AG08395 (cell line): ENCODE data around the gene CEP350.

Source experiments
- DNase-seq: peaks from one replicate; pipeline ENCODE4 v3.0.0; 2012; ENCODE audit warnings: mixed read lengths, low spot score

The CEP350 gene

DNA sequence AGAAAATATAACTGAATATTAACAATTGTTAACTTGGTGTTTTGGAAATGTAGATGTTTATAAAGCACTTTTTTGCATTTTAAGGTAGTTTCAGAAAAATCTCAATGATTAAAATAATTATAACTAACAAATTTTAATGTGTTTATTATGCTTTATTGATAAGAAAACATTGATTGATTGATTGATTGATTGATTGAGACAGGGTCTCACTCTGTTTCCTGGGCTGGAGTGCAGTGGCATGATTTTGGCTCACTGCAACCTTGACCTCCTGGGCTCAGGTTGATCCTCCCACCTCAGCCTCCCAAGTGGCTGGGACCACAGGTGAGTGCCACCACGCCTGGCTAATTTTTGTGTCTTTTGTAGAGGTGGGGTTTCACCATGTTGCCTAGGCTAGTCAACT is 106.4 kb downstream of the CEP350 start:
- DNase-seq = no peak

DNA sequence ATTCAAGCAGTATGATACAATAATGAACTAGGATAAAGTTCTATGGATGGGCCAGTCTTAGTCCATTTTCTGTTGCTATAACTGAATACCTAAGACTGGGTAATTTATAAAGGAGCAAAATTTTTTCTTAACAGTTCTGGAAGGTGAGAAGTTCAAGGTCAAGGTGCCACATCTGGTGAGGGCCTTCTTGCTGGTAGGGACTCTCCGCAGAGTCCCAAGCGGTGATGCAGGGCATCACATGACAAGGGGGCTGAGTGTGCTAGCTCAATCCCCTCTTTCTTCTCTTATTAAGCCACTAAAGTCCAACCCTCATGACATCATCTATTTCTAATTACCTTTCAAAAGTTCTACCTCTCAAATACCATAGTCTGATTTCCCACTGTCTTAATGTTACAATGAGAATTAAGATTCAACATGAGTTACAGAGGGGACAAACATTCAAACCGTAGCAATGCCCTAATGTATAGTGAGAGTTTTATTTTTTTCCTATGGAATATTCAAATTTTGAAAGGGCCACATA is 107.9 kb downstream of the CEP350 start:
- DNase-seq = no peak

DNA sequence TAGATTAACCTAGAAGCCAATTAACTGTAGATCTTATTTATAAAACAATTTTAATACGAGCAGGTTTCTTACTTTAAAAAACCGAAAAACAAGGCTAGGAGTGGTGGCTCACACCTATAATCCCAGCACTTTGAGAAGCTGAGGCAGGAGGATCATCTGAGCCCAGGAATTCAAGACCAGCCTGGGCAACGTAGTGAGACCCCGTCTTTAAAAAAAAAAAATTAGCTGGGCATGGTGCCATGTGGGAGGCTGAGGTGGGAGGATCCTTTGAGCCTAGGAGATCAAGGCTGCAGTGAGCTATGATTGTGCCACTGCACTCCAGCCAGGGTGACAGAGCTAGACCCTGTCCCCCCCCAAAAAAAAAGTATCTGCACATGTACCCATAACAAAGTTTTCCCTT is 110.8 kb downstream of the CEP350 start:
- DNase-seq = no peak

DNA sequence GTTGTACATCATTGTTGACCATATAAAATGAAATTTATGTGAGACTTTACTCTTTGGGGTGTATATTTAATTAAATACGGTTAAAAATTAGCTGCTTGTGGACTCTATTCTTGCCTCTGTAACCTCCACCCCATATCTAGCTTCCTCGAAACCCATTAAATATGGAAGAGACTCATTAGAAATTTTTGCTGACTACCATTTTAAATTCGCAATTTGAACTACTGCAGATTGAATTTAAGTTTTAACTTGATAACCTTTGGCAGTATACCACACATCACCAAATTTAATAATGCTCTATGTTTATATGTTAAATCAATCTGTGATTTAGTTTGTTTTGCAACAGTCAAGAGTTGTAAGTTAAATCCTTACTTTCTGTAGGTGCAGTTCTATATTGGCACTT is 111.5 kb downstream of the CEP350 start:
- no peak for DNase-seq

DNA sequence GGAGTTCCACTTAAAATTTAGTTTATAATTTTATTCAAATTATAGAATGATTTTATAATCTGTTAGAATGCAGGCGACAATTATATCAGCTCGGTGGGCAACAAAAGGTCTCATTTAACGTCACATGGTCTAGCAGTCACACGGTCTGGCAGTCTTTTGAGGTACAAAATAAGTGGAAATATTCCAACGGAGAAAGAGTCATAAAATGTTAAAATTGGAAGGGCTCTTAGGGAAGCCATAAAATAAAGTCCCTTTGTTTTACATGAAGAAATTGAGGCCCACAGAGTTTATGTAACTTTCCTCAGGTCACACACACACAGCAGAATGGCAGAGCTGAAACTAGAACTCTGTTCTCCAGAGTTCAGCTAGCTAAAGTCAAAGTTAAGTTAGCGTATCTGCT is 115.7 kb downstream of the CEP350 start:
- no peak for DNase-seq

DNA sequence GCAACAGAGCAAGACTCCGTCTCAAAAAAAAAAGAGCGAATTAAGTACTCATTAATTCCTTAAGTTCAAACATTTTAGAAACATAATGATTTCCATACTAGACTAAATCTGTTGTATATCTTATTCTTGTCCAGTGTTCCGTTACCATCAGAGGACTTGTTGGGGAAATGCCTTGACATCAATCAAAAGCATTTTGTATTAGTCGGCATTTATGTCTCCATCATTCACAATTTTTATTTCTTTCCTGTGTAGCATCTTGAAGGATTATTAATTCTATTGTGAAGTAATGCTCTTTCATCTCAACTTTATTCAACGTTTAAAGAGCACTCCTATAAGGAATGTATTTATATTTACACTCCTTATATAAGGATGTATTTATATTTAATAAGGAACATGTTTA is 117.1 kb downstream of the CEP350 start:
- DNase-seq = no peak

DNA sequence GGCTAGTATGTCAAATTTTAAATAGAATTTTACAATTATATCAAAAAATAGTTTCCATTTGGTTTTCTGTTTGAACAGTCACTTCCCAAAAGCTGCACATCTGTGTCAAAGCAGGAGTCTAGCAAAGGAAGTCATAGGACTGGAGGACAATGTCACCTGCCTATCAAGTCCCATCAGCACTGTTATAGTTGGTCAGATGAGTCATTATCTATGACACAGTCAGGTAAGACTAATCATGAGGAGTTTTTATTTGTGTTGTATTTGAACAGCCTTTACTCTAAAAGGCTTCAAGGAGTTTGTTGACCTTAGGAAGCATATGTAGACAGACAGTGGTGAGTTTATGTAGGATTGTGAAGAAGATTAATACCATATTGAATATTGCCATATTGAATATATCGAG is 125.8 kb downstream of the CEP350 start:
- no peak for DNase-seq

DNA sequence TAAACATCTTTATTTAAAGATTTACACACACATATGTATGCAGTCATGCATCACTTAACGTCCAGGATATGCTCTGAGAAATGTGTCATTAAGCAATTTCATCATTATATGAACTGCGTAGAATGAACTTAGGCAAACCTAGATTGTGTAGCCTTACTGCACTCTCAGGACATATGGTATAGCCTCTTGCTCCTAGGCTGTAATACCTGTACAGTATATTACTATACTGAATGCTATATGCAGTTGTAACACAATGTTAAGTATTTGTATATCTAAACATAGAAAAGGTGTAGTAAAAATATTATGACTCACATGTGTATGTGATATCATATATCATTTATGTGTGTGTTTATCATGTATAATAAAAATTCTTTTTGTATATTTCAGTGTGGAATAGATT is 126.9 kb downstream of the CEP350 start:
- DNase-seq = no peak

DNA sequence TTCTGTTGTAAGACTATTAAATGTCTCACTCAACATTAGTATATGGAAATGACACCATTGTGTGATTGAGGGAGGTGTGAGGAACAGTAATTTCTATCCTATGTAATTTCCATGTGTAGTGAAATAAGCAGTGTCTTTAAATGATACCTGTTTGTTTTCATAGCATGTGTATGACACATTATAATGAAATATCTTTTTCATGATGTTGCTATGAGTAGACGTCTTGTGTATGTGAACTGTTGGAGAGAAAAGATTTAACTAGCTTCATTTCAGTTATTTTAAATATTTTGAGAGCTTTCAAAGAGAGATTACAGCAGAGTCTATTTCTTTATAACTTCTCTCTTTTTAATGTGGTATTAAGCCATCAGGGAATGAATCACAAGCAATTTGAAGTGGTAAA is 128.6 kb downstream of the CEP350 start:
- no peak for DNase-seq

DNA sequence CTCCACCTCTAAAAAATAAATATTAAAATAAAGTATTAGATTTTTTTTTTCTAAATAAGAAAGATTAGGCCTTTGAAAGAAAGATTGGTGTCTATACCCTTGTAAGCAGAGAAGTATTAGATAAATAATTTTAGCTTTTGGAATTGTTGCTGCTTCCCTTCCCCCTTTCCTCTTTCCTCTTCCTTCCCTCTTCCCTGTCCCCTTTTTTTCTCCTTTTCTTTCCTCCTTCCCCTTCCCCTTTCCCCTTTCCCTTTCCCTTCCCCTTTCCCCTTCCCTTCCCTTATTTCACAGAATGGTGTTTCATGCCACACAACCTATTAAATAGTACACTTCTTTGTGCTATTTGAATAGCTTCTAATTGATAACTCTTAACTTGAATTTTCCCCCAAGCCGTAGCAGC is 130.3 kb downstream of the CEP350 start:
- DNase-seq = no peak

DNA sequence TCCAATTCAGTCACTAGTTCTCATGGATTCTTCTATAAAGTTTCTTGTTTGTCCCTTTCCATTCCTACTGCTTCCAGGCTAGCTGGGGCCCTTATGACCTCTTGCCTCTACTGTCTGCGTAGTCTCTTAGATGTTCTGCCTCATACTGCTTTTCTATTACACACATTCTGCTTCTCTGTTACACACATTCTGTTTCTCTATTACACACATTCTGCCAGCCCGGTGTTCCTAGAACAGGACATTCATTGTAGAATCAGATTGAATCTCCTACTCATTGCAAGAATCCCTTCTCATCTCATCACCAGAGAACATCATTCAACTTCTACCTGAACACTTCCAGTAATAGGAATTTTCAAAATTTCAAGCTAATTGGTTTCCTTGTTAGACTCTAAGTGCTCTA is 130.7 kb downstream of the CEP350 start:
- DNase-seq = no peak

DNA sequence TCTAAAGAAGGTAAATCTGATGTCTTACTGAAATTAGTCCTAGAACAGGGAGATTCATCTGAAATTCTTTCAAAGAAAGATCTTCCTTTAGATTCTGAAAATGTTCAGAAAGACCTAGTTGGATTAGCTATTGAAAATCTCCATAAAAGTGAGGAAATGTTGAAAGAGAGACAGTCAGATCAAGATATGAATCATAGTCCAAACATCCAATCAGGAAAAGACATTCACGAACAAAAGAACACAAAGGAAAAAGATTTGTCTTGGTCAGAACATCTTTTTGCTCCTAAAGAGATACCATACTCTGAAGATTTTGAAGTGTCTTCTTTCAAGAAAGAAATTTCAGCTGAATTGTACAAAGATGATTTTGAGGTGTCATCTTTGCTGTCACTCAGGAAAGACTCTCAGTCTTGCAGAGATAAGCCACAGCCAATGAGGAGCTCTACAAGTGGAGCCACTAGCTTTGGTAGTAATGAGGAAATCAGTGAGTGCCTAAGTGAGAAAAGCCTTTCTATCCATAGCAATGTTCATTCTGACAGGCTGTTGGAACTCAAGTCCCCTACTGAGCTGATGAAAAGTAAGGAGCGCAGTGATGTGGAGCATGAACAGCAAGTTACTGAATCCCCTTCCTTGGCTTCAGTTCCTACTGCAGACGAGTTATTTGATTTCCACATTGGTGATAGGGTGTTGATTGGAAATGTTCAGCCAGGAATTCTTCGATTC is 138.5 kb downstream of the CEP350 start:
- DNase-seq = no peak

DNA sequence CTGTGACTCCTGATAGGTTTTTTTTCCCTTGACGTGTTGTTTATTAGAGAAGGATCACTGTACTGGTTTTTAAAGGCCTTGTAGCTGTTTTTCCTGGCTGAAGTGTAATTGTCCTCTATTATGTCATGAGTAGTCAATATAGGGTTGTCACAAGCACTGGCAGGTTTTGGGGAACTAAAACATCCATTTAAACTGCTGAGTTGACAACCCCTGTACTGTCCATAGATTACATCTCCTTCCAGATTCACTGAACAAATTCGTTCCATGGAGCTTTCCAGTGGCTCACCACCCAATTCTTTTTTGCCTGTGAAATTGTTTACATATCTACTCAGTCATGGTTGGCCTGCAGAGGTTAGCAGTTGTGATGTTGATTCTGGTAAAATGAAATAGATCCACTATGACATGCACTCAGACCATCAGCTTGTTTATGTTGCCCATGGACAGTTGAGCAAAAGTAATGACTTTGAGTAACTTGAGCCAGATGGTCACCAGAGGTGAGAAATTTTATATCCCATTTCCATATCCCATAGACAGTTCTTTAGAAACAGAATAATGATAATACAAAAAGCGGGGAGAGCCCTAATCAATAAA is 140.2 kb downstream of the CEP350 start:
- no peak for DNase-seq

DNA sequence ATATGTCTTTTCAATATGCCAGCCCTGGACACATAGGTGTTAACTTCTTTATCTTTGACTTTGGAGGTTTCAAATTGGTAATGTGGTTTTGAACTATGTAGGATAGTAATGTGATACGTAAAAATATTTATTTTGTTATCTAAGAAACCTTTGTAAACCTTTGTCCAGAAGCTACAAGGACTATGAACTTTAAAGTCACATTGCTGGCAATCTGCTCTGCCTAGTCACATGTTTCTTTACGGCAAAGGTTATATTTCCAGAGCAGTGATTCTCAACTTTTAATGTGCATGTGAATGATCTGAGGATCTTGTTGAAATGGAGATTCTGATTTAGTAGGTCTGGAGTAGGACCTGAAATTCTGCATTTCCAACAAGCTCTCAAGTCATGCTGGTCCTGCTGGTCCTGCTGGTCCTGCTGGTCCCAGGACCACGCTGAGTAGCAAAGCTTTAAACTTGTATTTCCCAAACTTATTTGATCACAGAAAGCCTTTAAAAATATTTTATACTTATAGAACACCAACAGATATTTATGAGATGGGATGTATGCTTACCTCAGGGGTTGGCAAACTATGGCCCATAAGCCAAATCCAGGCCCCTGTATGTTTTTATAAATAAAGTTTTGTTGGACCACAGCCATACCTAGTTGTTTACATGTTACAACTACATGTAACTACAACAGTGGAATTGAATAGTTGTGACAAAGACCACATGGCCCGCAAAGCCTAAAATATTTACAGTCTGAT is 142.1 kb downstream of the CEP350 start:
- no peak for DNase-seq

DNA sequence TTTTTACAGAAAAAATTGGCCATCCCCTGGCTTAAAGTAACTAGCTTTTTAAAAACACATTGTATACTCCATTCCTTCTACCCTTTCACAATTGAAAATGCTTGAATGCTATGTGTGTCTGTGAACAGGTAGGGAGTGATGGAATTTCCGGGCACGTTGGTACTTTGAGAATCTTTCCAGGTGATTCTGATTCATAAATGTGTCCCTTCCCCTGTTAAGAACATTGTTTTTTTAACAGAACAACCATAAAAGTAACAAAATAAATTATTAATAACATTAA is 142.7 kb downstream of the CEP350 start:
- DNase-seq = no peak

DNA sequence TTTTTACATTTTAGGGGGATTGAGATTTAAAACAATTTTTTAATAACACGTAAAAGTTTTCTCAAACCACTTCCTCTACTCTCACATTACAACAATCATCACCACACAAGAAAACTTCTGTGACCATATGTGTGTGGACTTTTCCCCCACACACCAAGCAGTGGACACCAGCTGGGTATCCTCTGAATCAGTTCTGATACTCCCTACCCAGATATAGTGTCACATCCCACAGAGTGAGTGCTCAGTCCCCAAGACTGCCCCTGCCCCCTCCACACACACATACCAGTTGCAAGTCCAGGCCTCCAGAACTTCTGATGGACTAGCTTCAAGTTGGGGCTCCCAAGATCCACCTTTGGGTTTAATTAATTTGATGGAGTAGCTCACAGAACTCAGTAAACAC is 146.8 kb downstream of the CEP350 start:
- no peak for DNase-seq

DNA sequence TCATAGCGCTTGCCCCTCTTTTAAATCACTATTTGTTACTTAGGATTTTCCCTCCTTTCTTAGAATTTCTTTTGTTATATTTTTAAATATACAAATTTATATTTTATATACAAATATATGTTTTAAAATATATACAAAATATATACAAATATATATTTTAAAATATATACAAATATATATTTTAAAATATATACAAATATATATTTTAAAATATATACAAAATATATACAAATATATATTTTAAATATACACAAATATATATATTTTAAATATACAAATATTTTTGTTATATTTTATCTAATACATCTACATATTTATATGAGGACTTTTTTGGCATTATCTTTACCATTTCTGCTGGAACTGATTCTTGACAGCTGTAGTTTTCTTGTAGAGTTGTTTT is 149.2 kb downstream of the CEP350 start:
- no peak for DNase-seq

DNA sequence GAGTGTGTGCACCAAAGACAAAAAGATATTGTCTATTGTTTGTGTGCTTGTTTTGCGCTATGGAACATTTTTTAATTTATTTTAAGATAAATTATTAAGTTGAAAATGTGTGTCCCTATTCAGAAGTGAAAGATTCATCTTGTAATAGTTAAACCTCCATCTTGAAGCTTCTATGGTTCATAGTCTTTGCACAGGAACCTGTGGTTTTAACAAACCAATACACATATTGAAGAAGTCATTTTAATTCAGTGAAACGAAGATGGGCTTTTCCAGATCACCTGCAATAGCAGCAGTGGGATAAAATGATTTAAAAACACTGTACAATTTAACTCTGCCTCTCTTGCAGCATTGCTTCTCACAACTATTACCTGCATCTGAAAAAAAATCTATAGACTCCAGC is 157.5 kb downstream of the CEP350 start:
- DNase-seq = no peak

DNA sequence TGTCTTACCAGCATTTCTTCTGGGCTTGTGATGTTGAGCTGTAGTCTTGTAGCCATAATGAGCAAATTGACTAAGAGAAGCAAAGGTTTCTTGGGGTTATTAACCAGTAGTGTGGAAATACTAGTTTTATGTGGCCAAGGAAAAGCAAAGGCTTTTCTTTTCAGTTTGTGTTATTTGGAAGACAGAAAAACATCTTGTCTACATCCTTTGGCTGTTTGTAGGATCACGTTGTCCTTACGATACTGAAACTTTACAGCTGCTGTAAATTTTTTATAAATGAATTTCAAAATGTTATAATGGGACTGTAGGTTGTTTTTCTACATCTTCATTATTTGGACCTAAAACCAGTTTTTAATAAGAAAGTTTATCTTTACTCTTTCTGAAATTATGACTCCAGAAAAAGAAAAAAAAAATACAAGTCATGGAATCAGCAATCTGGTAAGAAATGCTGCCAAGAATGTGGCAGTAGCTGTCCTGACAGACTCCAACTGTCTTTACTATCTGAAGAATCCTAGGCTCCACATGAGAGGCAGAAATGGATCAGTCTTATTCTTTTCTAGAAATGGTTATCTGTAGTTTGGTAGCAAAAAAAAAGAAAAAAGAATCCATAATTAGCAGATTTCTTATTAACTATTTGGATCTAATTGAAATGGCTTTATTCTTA is 158.5 kb downstream of the CEP350 start:
- no peak for DNase-seq

DNA sequence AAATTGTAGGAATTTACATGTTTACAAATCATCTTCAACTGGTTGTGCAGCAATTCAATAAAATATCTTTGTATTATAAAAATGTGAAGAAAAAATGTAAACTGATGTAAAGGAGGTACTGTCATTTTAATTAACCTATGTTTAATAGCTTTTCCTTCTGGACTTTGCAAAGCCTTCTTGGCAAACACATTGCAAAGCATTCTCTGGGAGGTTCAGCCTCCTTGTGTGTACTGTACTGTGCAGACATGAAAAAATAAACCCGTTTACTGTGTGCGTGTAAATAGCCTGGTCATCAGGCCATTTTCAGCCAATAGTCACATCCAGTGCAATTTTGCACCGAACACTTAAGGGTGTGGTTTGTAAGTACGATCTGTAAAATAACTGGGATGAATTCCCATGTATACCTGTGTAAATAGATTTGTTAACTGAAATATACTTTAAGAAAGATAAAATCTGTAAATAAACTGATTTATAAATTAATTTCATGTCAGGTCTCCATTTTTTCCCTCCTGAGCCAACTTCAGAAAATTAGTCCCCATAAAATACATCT is 159.9 kb downstream of the CEP350 start:
- no peak for DNase-seq

DNA sequence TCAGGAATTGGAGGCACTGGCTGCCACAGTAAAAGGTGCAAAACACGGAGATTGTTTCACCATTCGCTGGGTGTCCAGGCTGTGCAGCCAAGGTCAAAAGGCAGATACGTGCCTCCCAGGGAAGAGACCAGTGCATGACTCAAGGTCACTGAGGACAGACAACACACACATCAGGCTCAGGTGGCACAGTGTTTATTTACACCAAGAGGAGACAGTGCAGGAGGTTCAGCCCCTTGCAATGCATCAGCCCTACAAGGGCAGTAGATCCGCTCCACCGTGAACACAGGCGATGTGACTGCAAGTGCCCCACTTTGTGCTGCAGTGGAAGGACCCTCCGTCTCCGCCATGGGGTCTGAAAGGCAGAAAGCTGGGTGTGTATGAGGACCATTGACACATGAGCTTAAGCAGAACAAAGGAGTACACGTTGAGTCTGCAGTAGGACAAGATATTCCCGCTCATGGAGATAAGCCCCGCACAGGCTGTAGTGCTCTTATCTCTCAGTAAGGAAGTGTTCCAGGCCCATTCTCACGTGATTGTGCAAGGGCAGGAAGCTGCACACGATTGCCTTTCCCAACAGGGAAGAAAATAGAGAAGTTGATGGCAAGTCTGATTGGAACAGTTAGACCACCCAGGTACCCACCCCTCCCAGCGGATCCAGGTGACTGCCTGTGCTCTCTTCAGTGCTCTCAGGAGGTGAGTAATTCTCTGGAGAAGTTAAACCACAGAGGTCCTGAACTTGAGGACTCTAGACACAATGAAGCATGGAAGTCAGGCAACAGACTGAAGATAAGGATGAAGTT is 162.6 kb downstream of the CEP350 start:
- DNase-seq = no peak

DNA sequence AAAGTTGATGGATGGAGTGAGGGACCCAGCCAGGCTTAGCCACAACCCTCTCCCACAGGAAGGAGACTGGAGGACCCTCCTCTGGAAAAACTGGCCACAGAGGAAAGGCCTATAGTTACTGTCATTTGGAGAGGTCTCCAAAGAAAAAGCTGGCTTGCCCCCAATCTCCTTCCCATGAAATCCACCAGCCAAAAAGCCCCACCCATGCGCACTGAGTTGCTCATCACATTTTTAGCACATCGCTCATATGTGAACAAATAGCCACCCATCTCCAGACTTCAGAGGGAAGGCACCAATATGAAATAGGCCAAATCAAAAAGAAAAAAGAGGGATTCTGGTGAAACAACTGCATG is 163.1 kb downstream of the CEP350 start:
- peak; percentile 86 for DNase-seq
